Mammary epithelial cell (primary cell): Measurements from ENCODE around the gene TIAM2.

ENCODE experiments used
- EZH2 ChIP-seq: IDR thresholded peaks from 2 replicates; pipeline ENCODE4 v1.6.1; 2012; ENCODE audit warnings: low read length, inconsistent platforms, borderline replicate concordance
- TF ChIP-seq, protein P1 (sequence below), 2 donors: IDR thresholded peaks in 1 of 2; conservative IDR thresholded peaks in 1 of 2; 2 replicates each; pipeline ENCODE4 v1.5.1; 2011 to 2012; ENCODE audit warnings: inconsistent platforms in 2 of 2, low read length in 2 of 2, mild to moderate bottlenecking in 2 of 2, control low read depth in 1 of 2, low read depth in 1 of 2; ENCODE audit not compliant: insufficient read depth in 1 of 2; ENCODE audit errors: extremely low read depth in 1 of 2

GRCh38 chr6:155010940-155011339 is 15.8 kb downstream of the TIAM2 start:
- TF ChIP-seq, protein P1, sequence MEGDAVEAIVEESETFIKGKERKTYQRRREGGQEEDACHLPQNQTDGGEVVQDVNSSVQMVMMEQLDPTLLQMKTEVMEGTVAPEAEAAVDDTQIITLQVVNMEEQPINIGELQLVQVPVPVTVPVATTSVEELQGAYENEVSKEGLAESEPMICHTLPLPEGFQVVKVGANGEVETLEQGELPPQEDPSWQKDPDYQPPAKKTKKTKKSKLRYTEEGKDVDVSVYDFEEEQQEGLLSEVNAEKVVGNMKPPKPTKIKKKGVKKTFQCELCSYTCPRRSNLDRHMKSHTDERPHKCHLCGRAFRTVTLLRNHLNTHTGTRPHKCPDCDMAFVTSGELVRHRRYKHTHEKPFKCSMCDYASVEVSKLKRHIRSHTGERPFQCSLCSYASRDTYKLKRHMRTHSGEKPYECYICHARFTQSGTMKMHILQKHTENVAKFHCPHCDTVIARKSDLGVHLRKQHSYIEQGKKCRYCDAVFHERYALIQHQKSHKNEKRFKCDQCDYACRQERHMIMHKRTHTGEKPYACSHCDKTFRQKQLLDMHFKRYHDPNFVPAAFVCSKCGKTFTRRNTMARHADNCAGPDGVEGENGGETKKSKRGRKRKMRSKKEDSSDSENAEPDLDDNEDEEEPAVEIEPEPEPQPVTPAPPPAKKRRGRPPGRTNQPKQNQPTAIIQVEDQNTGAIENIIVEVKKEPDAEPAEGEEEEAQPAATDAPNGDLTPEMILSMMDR (conservative IDR thresholded peaks at IDR 0.05 in 1 of 2, IDR thresholded peaks at IDR 0.05 in 1 of 2; ENCODE audit: extremely low read depth in 1 of 2, insufficient read depth in 1 of 2, low read depth in 1 of 2, low read length in 2 of 2), result no peak
- TF ChIP-seq EZH2, result no peak
